Fibroblast of lung (primary cell): ENCODE measurements around the gene STOML3. TPM values are rescaled to one million over a fixed set of nuclear protein-coding genes. Genes with fewer than 3 reads are reported as not detected.

Experiments
- DNase-seq, 2 donors: peaks; one replicate each; pipeline versions ENCODE4 v3.0.0 to v3.0.0-alpha.2; 2010; ENCODE audit warnings: low read depth in 2 of 2
- H2AFZ ChIP-seq: 2 replicates; pipeline ENCODE4 v1.5.1; 2012; ENCODE audit warnings: low read length, control low read depth, inconsistent platforms
- H3K27ac ChIP-seq: 2 replicates; pipeline ENCODE4 v1.5.1; 2011; ENCODE audit warnings: low read length, control low read depth; ENCODE audit not compliant: insufficient read depth
- H3K27me3 ChIP-seq: 2 replicates; pipeline ENCODE4 v1.5.1; 2011; ENCODE audit warnings: mild to moderate bottlenecking, low read length; ENCODE audit not compliant: control insufficient read depth, insufficient read depth
- H3K36me3 ChIP-seq: 2 replicates; pipeline ENCODE4 v1.5.1; 2011; ENCODE audit warnings: low read length; ENCODE audit not compliant: control insufficient read depth, insufficient read depth
- H3K4me1 ChIP-seq: 2 replicates; pipeline ENCODE4 v1.5.1; 2011; ENCODE audit warnings: low read length; ENCODE audit not compliant: control insufficient read depth, insufficient read depth; ENCODE audit errors: extremely low read depth
- H3K4me2 ChIP-seq: 2 replicates; pipeline ENCODE4 v1.5.1; 2011; ENCODE audit warnings: low read length, control low read depth; ENCODE audit not compliant: insufficient read depth; ENCODE audit errors: extremely low read depth
- H3K4me3 ChIP-seq, 4 experiments: fragments of 200-600 bp in 1 of 4; sonication (generic) in 1 of 4; replicated peaks in 1 of 4; 2 replicates each; pipeline ENCODE4 v1.5.1; 2011 to 2016; ENCODE audit warnings: low read length in 4 of 4, low read depth in 3 of 4, mild to moderate bottlenecking in 3 of 4, control low read depth in 2 of 4, inconsistent platforms in 1 of 4, mixed read lengths in 1 of 4; ENCODE audit not compliant: insufficient read depth in 1 of 4; ENCODE audit errors: control extremely low read depth in 1 of 4
- H3K79me2 ChIP-seq: 2 replicates; pipeline ENCODE4 v1.5.1; 2012; ENCODE audit warnings: mild to moderate bottlenecking, low read length, inconsistent platforms; ENCODE audit not compliant: control insufficient read depth, insufficient read depth
- H3K9ac ChIP-seq: 2 replicates; pipeline ENCODE4 v1.5.1; 2011; ENCODE audit warnings: mild to moderate bottlenecking, low read length, control low read depth; ENCODE audit not compliant: insufficient read depth
- H3K9me3 ChIP-seq: 2 replicates; pipeline ENCODE4 v1.5.1; 2012; ENCODE audit warnings: low read depth, low read length; ENCODE audit not compliant: control insufficient read depth, insufficient read depth
- H4K20me1 ChIP-seq: 2 replicates; pipeline ENCODE4 v1.5.1; 2011; ENCODE audit warnings: low read length; ENCODE audit not compliant: control insufficient read depth, insufficient read depth; ENCODE audit errors: extremely low read depth
- EZH2 ChIP-seq: IDR thresholded peaks from 2 replicates; pipeline ENCODE4 v1.5.1; 2012; ENCODE audit warnings: low read length, control low read depth, mild to moderate bottlenecking; ENCODE audit errors: missing control alignments
- polyA plus RNA-seq, 2 donors: library from polyadenylated mRNA; depleted of rRNA in 1 of 2; stranded (reverse) in 1 of 2; unstranded in 1 of 2; fragments of >200 nt; gene quantifications; 2 replicates each; pipeline ENCODE4 v1.2.1, GENCODE V29; 2011 to 2012; ENCODE audit warnings: missing spikeins in 1 of 2
- total RNA-seq: library from RNA; depleted of rRNA; stranded (reverse); fragments of >200 nt; gene quantifications from 2 replicates; pipeline ENCODE4 v1.2.1, GENCODE V29; 2014
- TF ChIP-seq, protein P1 (sequence below), 2 donors: IDR thresholded peaks in 1 of 2; conservative IDR thresholded peaks in 1 of 2; 1 replicate in 1 of 2; 2 replicates in 1 of 2; pipeline ENCODE4 v1.5.1; 2011 to 2012; ENCODE audit warnings: low read length in 2 of 2, control low read depth in 1 of 2, inconsistent platforms in 1 of 2, low read depth in 1 of 2, mild to moderate bottlenecking in 1 of 2

Gene STOML3
- total and polyA plus RNA-seq, 2 donors (not counting 1 experiment from before 2014, with no cell fraction given), result not detected

- Histone ChIP-seq H2AFZ (no peak overlapping the region), H3K4me3 (no peak overlapping the region), H4K20me1 (no peaks in the 10 kb centered on the region), H3K79me2 (peaks cover 52% of the 10 kb centered on the region), H3K27me3 (no peaks in the 10 kb centered on the region), H3K4me2 (no peak overlapping the region), H3K36me3 (no peaks in the 10 kb centered on the region), H3K4me1 (no peaks in the 10 kb centered on the region), H3K27ac (no peak overlapping the region), H3K9me3 (no peaks in the 10 kb centered on the region), H3K9ac (no peak overlapping the region)
- DNase-seq, result no peak
- TF ChIP-seq, protein P1, sequence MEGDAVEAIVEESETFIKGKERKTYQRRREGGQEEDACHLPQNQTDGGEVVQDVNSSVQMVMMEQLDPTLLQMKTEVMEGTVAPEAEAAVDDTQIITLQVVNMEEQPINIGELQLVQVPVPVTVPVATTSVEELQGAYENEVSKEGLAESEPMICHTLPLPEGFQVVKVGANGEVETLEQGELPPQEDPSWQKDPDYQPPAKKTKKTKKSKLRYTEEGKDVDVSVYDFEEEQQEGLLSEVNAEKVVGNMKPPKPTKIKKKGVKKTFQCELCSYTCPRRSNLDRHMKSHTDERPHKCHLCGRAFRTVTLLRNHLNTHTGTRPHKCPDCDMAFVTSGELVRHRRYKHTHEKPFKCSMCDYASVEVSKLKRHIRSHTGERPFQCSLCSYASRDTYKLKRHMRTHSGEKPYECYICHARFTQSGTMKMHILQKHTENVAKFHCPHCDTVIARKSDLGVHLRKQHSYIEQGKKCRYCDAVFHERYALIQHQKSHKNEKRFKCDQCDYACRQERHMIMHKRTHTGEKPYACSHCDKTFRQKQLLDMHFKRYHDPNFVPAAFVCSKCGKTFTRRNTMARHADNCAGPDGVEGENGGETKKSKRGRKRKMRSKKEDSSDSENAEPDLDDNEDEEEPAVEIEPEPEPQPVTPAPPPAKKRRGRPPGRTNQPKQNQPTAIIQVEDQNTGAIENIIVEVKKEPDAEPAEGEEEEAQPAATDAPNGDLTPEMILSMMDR (conservative IDR thresholded peaks at IDR 0.05 in 1 of 2, IDR thresholded peaks at IDR 0.05 in 1 of 2; ENCODE audit: low read depth in 1 of 2, low read length in 2 of 2), result no peak
- no peak for TF ChIP-seq EZH2
Observed at GRCh38 chr13:39034085-39034484, 43.5 kb upstream of the STOML3 start.

DNA sequence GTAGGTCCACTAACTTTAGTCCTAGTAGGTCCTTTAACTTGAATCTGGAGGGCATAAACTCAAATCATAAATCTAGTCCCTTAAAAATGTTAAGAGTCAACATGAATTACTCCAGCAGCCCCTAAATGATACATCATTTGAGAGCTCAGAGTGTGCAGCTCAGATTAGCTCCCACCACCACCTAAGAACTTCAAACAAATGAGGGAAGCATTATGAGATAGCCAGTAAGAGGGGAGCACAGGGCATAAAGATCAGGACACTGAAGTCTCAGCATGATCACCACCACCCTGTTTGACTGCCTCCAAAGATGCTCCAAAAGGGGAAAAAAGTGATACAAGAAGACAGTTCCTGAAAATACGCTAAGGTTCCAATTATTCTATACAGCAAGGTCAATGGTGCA lies 41.5 kb upstream of the STOML3 start:
- no peak for TF ChIP-seq EZH2
- TF ChIP-seq, protein P1 (conservative IDR thresholded peaks at IDR 0.05 in 1 of 2, IDR thresholded peaks at IDR 0.05 in 1 of 2; ENCODE audit: low read depth in 1 of 2, low read length in 2 of 2), result no peak
- Histone ChIP-seq H2AFZ (no peak overlapping the region), H3K4me3 (no peak overlapping the region), H3K36me3 (peaks cover 2% of the 10 kb centered on the region), H3K27me3 (no peaks in the 10 kb centered on the region), H3K27ac (no peak overlapping the region), H3K79me2 (peaks cover 42% of the 10 kb centered on the region), H4K20me1 (no peaks in the 10 kb centered on the region), H3K9ac (no peak overlapping the region), H3K4me1 (no peaks in the 10 kb centered on the region), H3K4me2 (no peak overlapping the region), H3K9me3 (no peaks in the 10 kb centered on the region)
- DNase-seq, result no peak

GRCh38 chr13:39025433-39025839 lies 34.8 kb upstream of the STOML3 start:
- TF ChIP-seq, protein P1 (conservative IDR thresholded peaks at IDR 0.05 in 1 of 2, IDR thresholded peaks at IDR 0.05 in 1 of 2; ENCODE audit: low read depth in 1 of 2, low read length in 2 of 2), result no peak
- no peak for TF ChIP-seq EZH2
- no peak overlapping the region for H3K27ac ChIP-seq
- no peak overlapping the region for H3K4me2 ChIP-seq
- H3K79me2 ChIP-seq, result no peaks in the 10 kb centered on the region
- H3K9ac ChIP-seq, result no peak overlapping the region
- no peak overlapping the region for H3K4me3 ChIP-seq
- DNase-seq, result no peak
- no peaks in the 10 kb centered on the region for H3K4me1 ChIP-seq
- H2AFZ ChIP-seq, result no peak overlapping the region
- no peaks in the 10 kb centered on the region for H3K9me3 ChIP-seq
- H4K20me1 ChIP-seq, result no peaks in the 10 kb centered on the region
- peaks cover 10% of the 10 kb centered on the region for H3K36me3 ChIP-seq
- no peaks in the 10 kb centered on the region for H3K27me3 ChIP-seq
